Muscle of leg (tissue), 11 donors: ENCODE results near the gene NPB. TPM values are rescaled to one million over a fixed set of nuclear protein-coding genes. Genes with fewer than 3 reads are reported as not detected.

ENCODE experiments used
- DNase-seq: peaks from one replicate; pipeline ENCODE4 v3.0.0; 2013
- H3K27ac ChIP-seq: one replicate; pipeline ENCODE4 v1.5.1; 2013; ENCODE audit warnings: mild to moderate bottlenecking, low read length, control low read depth
- H3K27me3 ChIP-seq: one replicate; pipeline ENCODE4 v1.6.1; 2013; ENCODE audit warnings: low read length; ENCODE audit not compliant: control insufficient read depth, insufficient read depth
- H3K36me3 ChIP-seq: one replicate; pipeline ENCODE4 v1.6.1; 2013; ENCODE audit warnings: low read length; ENCODE audit not compliant: control insufficient read depth, insufficient read depth
- H3K4me1 ChIP-seq: one replicate; pipeline ENCODE4 v1.6.1; 2013; ENCODE audit warnings: low read length; ENCODE audit not compliant: control insufficient read depth, insufficient read depth
- H3K4me3 ChIP-seq: one replicate; pipeline ENCODE4 v1.5.1; 2013; ENCODE audit warnings: low read length, control low read depth
- H3K9me3 ChIP-seq: replicated peaks from 2 replicates; pipeline ENCODE4 v1.6.1; 2013; ENCODE audit warnings: low read depth, low read length; ENCODE audit not compliant: control insufficient read depth
- WGBS: methylation state at CpG from one replicate; pipeline ENCODE4 v1.1.5; 2013; ENCODE audit warnings: missing lambda C conversion rate; ENCODE audit not compliant: insufficient coverage; 5-methylcytosine and 5-hydroxymethylcytosine counted together
- polyA plus RNA-seq, 8 donors: library from polyadenylated mRNA; unstranded; fragments of 120-200 nt; gene quantifications; one replicate each; pipeline versions ENCODE4 v1.2.1 to v1.2.3, GENCODE V29; 2013; ENCODE audit warnings: inconsistent platforms in 1 of 8, low replicate concordance in 1 of 8; ENCODE audit not compliant: insufficient read length in 8 of 8, insufficient read depth in 1 of 8
- total RNA-seq: library from RNA; stranded (reverse); fragments of 120-200 nt; gene quantifications from one replicate; pipeline ENCODE4 v1.2.4, GENCODE V29; 2013

The NPB gene
- total and polyA plus RNA-seq, 9 donors, result 0.22 to 2.0 (median 0.68) TPM

- peaks cover 44% of the 10 kb centered on the region for H3K36me3 ChIP-seq
- WGBS, result 89% methylated on average over 7 of the region's 15 CpGs
- no peak overlapping the region for H3K4me3 ChIP-seq
- H3K9me3 ChIP-seq, result no peaks in the 10 kb centered on the region
- peaks cover 19% of the 10 kb centered on the region for H3K4me1 ChIP-seq
- peaks cover 11% of the 10 kb centered on the region for H3K27me3 ChIP-seq
- no peak overlapping the region for H3K27ac ChIP-seq
- DNase-seq, result no peak
Measured at GRCh38 chr17:81906476-81907218, 4.6 kb downstream of the NPB start.

GRCh38 chr17:81907219-81908145, 5.4 kb downstream of the NPB start:
- peaks cover 50% of the 10 kb centered on the region for H3K36me3 ChIP-seq
- H3K9me3 ChIP-seq, result no peaks in the 10 kb centered on the region
- no peak for DNase-seq
- 91% methylated on average over 19 of the region's 26 CpGs for WGBS
- no peak overlapping the region for H3K27ac ChIP-seq
- no peak overlapping the region for H3K4me3 ChIP-seq
- peaks cover 17% of the 10 kb centered on the region for H3K4me1 ChIP-seq
- H3K27me3 ChIP-seq, result peaks cover 7% of the 10 kb centered on the region

- Histone ChIP-seq H3K36me3 (peaks cover 63% of the 10 kb centered on the region), H3K4me1 (peaks cover 13% of the 10 kb centered on the region), H3K27me3 (no peaks in the 10 kb centered on the region), H3K4me3 (no peak overlapping the region), H3K27ac (no peak overlapping the region), H3K9me3 (no peaks in the 10 kb centered on the region)
- DNase-seq, result no peak
- 93% methylated on average over 9 of the region's 11 CpGs for WGBS
Measured at GRCh38 chr17:81908793-81909192, 6.8 kb downstream of the NPB start.

GRCh38 chr17:81909231-81909630, 7.2 kb downstream of the NPB start:
- 92% methylated on average over 11 of the region's 12 CpGs for WGBS
- Histone ChIP-seq H3K27ac (no peak overlapping the region), H3K27me3 (no peaks in the 10 kb centered on the region), H3K9me3 (no peaks in the 10 kb centered on the region), H3K4me3 (no peak overlapping the region), H3K4me1 (peaks cover 13% of the 10 kb centered on the region), H3K36me3 (peaks cover 63% of the 10 kb centered on the region)
- DNase-seq, result no peak

GRCh38 chr17:81909966-81910839, 8.2 kb downstream of the NPB start:
- H3K4me1 ChIP-seq, result peaks cover 13% of the 10 kb centered on the region
- H3K27ac ChIP-seq, result no peak overlapping the region
- DNase-seq, result no peak
- H3K4me3 ChIP-seq, result peak overlapping the region; percentile 63
- H3K27me3 ChIP-seq, result no peaks in the 10 kb centered on the region
- WGBS, result 36% methylated on average over 17 of the region's 23 CpGs
- H3K9me3 ChIP-seq, result no peaks in the 10 kb centered on the region
- peaks cover 66% of the 10 kb centered on the region for H3K36me3 ChIP-seq

- Histone ChIP-seq H3K27me3 (no peaks in the 10 kb centered on the region), H3K4me1 (peaks cover 13% of the 10 kb centered on the region)
Measured at GRCh38 chr17:81910840-81911276, 8.8 kb downstream of the NPB start.

GRCh38 chr17:81911277-81911961, 9.4 kb downstream of the NPB start, which contains the start of gene PCYT2:
TSS of gene PCYT2 (minus strand) at chr17:81911399. CDS start at chr17:81911355, 44 bp downstream.
- DNase-seq, result peak; percentile 93
- Histone ChIP-seq H3K36me3 (peaks cover 64% of the 10 kb centered on the region), H3K27ac (no peak within 1 kb of the TSS), H3K9me3 (no peaks in the 10 kb centered on the region), H3K4me1 (peaks cover 13% of the 10 kb centered on the region), H3K4me3 (peak within 1 kb of the TSS; percentile 63), H3K27me3 (no peaks in the 10 kb centered on the region)
- WGBS, result 4% methylated on average over 51 of the region's 84 CpGs

More at GRCh38 chr17:81910840-81911276, 8.8 kb downstream of the NPB start:
- H3K9me3 ChIP-seq, result no peaks in the 10 kb centered on the region
- DNase-seq, result no peak
- peak overlapping the region; percentile 63 for H3K4me3 ChIP-seq
- under 1% methylated on average over 55 of the region's 55 CpGs for WGBS
- H3K36me3 ChIP-seq, result peaks cover 66% of the 10 kb centered on the region
- H3K27ac ChIP-seq, result no peak overlapping the region

GRCh38 chr17:81911969-81912368, 9.9 kb downstream of the NPB start:
- H3K27ac ChIP-seq, result no peak overlapping the region
- WGBS, result 88% methylated on average over 16 of the region's 19 CpGs
- H3K4me3 ChIP-seq, result peak overlapping the region; percentile 5
- peaks cover 62% of the 10 kb centered on the region for H3K36me3 ChIP-seq
- no peaks in the 10 kb centered on the region for H3K27me3 ChIP-seq
- peaks cover 17% of the 10 kb centered on the region for H3K4me1 ChIP-seq
- H3K9me3 ChIP-seq, result no peaks in the 10 kb centered on the region
- DNase-seq, result no peak
